OCI-LY3 (cell line): Measurements from ENCODE around the gene MEF2C.
A peak's percentile ranks its signal among the peaks of the same experiment; 100 is the strongest.

Source experiments
- H2AFZ ChIP-seq: fragments of 200-600, 300-600 bp; shearing (Covaris generic); 2 replicates; pipeline ENCODE4 v1.6.0; 2014; ENCODE audit warnings: antibody characterized with exemption, low read depth, low read length
- H3K27ac ChIP-seq: fragments of 200-600, 300-600 bp; sonication (generic); 2 replicates; pipeline ENCODE4 v1.5.1; 2014; ENCODE audit warnings: mild to moderate bottlenecking, low read length, moderate library complexity, mixed read lengths
- H3K27me3 ChIP-seq: fragments of 200-600, 300-600 bp; sonication (generic); 2 replicates; pipeline ENCODE4 v1.6.1; 2014; ENCODE audit warnings: low read depth, low read length, mixed read lengths
- H3K36me3 ChIP-seq: fragments of 200-600, 300-600 bp; sonication (generic); replicated peaks from 2 replicates; pipeline ENCODE3; 2014; ENCODE audit warnings: low read depth, low read length, mixed read lengths
- H3K4me1 ChIP-seq: fragments of 300-600, 200-600 bp; sonication (generic); 2 replicates; pipeline ENCODE4 v1.6.1; 2014; ENCODE audit warnings: low read length, mixed read lengths
- H3K4me2 ChIP-seq: fragments of 200-600, 300-600 bp; sonication (generic); 2 replicates; pipeline ENCODE4 v1.6.1; 2014; ENCODE audit warnings: low read length, mixed read lengths
- H3K4me3 ChIP-seq: fragments of 300-600, 200-600 bp; sonication (generic); 2 replicates; pipeline ENCODE4 v1.5.1; 2014; ENCODE audit warnings: antibody characterized with exemption, mild to moderate bottlenecking, low read length, moderate library complexity
- H3K79me2 ChIP-seq: fragments of 300-600, 200-600 bp; shearing (Covaris generic); 2 replicates; pipeline ENCODE4 v1.6.1; 2014; ENCODE audit warnings: mild to moderate bottlenecking, low read length, mixed read lengths
- H3K9ac ChIP-seq: fragments of 300-600, 200-600 bp; shearing (Covaris generic); 2 replicates; pipeline ENCODE4 v1.6.0; 2014; ENCODE audit warnings: mild to moderate bottlenecking, low read length, moderate library complexity
- H3K9me3 ChIP-seq: fragments of 200-600, 300-600 bp; shearing (Covaris generic); 2 replicates; pipeline ENCODE4 v1.6.1; 2014; ENCODE audit warnings: low read length, mixed read lengths; ENCODE audit not compliant: insufficient read depth
- H4K20me1 ChIP-seq: fragments of 200-600, 300-600 bp; sonication (generic); 2 replicates; pipeline ENCODE4 v1.6.1; 2016; ENCODE audit warnings: low read length, mixed read lengths; ENCODE audit not compliant: insufficient read depth
- EZH2phosphoT487 ChIP-seq: fragments of 200-600 bp; shearing (Covaris generic); IDR thresholded peaks from 2 replicates; pipeline ENCODE4 v1.6.1; 2018; ENCODE audit warnings: antibody characterized with exemption, mixed run types, low read depth
- TF ChIP-seq, protein P1 (sequence below): fragments of 200-600, 300-600 bp; sonication (generic); IDR thresholded peaks from 2 replicates; pipeline ENCODE4 v1.5.1; 2014; ENCODE audit warnings: antibody characterized with exemption, low read length, low read depth

MEF2C gene

DNA sequence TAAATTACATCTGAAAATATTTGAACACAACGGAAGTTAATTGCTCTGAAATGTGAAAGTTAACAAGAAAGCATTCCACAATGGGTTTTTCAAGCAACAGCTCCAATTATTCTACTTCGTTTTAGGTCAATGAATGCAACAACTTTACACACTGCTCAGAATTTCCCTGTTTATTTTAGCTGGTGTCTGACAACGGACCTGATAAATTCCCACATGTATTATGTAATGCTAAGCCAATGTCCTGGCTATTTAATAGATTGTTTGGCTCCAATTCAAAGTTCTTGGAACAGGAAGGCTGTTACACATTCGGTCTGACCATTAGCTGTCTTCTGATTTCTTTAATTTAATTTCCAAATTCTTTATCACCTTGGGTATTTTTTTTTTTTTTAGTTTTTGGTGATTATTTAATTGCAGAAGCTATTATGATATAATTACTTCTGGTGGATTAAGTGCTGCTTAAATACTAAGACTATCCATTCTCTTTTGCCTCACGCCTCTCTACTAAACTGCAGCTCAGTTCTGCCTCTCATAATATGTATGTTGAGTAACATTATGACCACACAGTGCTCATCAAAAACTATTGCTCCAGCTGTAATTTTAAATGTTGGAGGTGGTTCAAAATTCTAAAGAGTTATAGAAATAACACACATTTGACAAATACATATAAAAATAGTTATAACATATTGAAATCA, 57.9 kb downstream of the MEF2C start:
- Histone ChIP-seq H3K9ac (peak overlapping the region; percentile 69), H3K27ac (peak overlapping the region; percentile 98), H3K4me3 (peak overlapping the region; percentile 57), H3K27me3 (no peaks in the 10 kb centered on the region), H3K9me3 (no peaks in the 10 kb centered on the region), H3K4me2 (peak overlapping the region; percentile 85), H2AFZ (no peak overlapping the region), H4K20me1 (no peaks in the 10 kb centered on the region), H3K36me3 (peaks cover 24% of the 10 kb centered on the region), H3K4me1 (peaks cover 70% of the 10 kb centered on the region), H3K79me2 (peaks cover 66% of the 10 kb centered on the region)
- no peak for TF ChIP-seq EZH2phosphoT487
- TF ChIP-seq, protein P1, sequence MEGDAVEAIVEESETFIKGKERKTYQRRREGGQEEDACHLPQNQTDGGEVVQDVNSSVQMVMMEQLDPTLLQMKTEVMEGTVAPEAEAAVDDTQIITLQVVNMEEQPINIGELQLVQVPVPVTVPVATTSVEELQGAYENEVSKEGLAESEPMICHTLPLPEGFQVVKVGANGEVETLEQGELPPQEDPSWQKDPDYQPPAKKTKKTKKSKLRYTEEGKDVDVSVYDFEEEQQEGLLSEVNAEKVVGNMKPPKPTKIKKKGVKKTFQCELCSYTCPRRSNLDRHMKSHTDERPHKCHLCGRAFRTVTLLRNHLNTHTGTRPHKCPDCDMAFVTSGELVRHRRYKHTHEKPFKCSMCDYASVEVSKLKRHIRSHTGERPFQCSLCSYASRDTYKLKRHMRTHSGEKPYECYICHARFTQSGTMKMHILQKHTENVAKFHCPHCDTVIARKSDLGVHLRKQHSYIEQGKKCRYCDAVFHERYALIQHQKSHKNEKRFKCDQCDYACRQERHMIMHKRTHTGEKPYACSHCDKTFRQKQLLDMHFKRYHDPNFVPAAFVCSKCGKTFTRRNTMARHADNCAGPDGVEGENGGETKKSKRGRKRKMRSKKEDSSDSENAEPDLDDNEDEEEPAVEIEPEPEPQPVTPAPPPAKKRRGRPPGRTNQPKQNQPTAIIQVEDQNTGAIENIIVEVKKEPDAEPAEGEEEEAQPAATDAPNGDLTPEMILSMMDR, result no peak

DNA sequence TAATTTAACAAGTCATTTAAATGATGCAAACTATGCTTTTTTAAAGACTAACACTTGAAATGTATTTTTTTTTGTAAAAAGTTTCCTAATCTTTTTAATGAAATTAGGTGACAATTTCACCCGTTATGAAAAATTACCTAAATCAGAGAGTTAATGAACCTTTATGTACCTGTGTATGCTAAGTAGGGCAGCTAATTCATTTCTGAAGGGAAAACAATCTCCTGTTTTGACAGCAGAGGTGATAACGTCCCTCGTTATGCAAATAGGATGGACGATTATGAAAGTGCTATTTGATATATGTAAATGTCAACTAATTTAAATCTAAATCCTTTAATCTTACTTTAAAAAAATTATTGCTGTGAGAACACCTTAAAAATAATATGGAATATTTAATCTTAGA, 58.8 kb downstream of the MEF2C start:
- TF ChIP-seq, protein P1, result no peak
- TF ChIP-seq EZH2phosphoT487, result no peak
- H4K20me1 ChIP-seq, result no peaks in the 10 kb centered on the region
- peaks cover 64% of the 10 kb centered on the region for H3K79me2 ChIP-seq
- H3K27ac ChIP-seq, result peak overlapping the region; percentile 98
- H3K27me3 ChIP-seq, result no peaks in the 10 kb centered on the region
- peak overlapping the region; percentile 57 for H3K4me3 ChIP-seq
- peaks cover 24% of the 10 kb centered on the region for H3K36me3 ChIP-seq
- no peaks in the 10 kb centered on the region for H3K9me3 ChIP-seq
- H3K4me2 ChIP-seq, result peak overlapping the region; percentile 85
- peaks cover 61% of the 10 kb centered on the region for H3K4me1 ChIP-seq
- H2AFZ ChIP-seq, result no peak overlapping the region
- H3K9ac ChIP-seq, result peak overlapping the region; percentile 69

DNA sequence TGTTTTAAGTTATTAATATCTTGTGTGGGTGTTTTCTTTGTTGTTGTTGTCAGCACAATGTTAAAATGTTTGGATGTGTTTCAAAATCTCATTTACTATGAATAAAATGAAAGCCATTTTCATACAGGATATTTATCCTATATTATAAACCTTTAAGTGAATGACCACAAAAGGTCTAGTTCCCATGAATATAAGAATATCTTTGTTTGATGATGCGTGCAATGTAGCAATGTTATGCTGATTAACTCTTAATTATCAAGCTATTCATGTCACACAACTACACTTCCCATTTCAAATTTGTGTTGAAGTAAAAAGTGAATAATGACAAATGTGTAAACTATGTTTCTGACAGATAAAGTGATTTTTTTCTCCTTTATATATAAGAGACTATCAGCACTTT, 59.8 kb downstream of the MEF2C start:
- H3K4me3 ChIP-seq, result no peak overlapping the region
- no peak for TF ChIP-seq EZH2phosphoT487
- TF ChIP-seq, protein P1, result no peak
- no peak overlapping the region for H3K9ac ChIP-seq
- H3K27ac ChIP-seq, result no peak overlapping the region
- H3K4me2 ChIP-seq, result no peak overlapping the region
- peaks cover 63% of the 10 kb centered on the region for H3K79me2 ChIP-seq
- peaks cover 51% of the 10 kb centered on the region for H3K4me1 ChIP-seq
- H3K9me3 ChIP-seq, result no peaks in the 10 kb centered on the region
- no peaks in the 10 kb centered on the region for H3K27me3 ChIP-seq
- H2AFZ ChIP-seq, result no peak overlapping the region
- H3K36me3 ChIP-seq, result peaks cover 29% of the 10 kb centered on the region
- H4K20me1 ChIP-seq, result 0 out of 2 replicates have a peak, but pooled peaks cover 6% of the 10 kb centered on the region

DNA sequence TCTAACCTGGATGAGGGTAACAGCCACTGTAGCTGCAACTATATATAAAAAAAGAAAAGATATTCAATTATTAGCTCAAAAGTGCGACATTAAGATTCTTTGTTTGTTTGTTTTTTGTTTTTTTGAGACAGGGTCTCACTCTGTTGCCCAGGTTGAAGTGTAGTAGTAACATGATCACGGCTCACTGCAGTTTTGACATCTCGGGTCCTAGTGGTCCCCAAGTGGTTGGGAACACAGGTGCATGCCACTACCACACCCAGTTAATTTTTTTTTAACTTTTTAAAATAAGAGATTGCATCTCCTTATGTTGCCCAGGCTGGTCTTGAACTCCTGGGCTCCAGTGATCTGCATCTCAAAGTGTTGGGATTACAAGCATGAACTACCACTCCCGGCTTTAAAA, 61.8 kb downstream of the MEF2C start:
- Histone ChIP-seq H3K4me1 (peaks cover 32% of the 10 kb centered on the region), H3K4me3 (no peak overlapping the region), H3K36me3 (peaks cover 35% of the 10 kb centered on the region), H3K9me3 (no peaks in the 10 kb centered on the region), H2AFZ (no peak overlapping the region), H3K27ac (no peak overlapping the region), H4K20me1 (peaks cover 6% of the 10 kb centered on the region; the same call in 1 of the 2 replicates), H3K79me2 (peaks cover 69% of the 10 kb centered on the region), H3K9ac (no peak overlapping the region), H3K27me3 (no peaks in the 10 kb centered on the region), H3K4me2 (no peak overlapping the region)
- TF ChIP-seq EZH2phosphoT487, result no peak
- TF ChIP-seq, protein P1, result no peak
